ENCODE data around the gene TECR.
"Not testable (repeated sequence)": the region's sequence is repeated elsewhere in the genome, so short reads cannot be mapped to it uniquely, and the experiment has no call there.

TECR gene

GRCh38 chr19:14559916-14560775 is 30.8 kb downstream of the TECR start:
- DNase-seq (ENCODE audit: low read depth in 4 of 4, low spot score in 1 of 4): no peak

- DNase-seq (ENCODE audit: low read depth in 4 of 4, low spot score in 1 of 4): no peak
These were observed 31.3 kb downstream of the TECR start for GRCh38 chr19:14560776-14561108.

GRCh38 chr19:14561249-14561648 is 31.9 kb downstream of the TECR start:
- DNase-seq (ENCODE audit: low read depth in 4 of 4, low spot score in 1 of 4): no peak

GRCh38 chr19:14561847-14562351 is 32.5 kb downstream of the TECR start:
- no peak for DNase-seq (ENCODE audit: low read depth in 4 of 4, low spot score in 1 of 4)

- no peak for DNase-seq (ENCODE audit: low read depth in 4 of 4, low spot score in 1 of 4)
These were observed 33.5 kb downstream of the TECR start for GRCh38 chr19:14562660-14563589.

GRCh38 chr19:14563590-14563926 is 34.2 kb downstream of the TECR start:
- DNase-seq (ENCODE audit: low read depth in 4 of 4, low spot score in 1 of 4): no peak

GRCh38 chr19:14563989-14564651 is 34.7 kb downstream of the TECR start:
- peak in 3 of 4 experiments; percentile 7 to 69 (median 43) for DNase-seq (ENCODE audit: low read depth in 4 of 4, low spot score in 1 of 4)

GRCh38 chr19:14564652-14565297 is 35.4 kb downstream of the TECR start:
- DNase-seq (ENCODE audit: low read depth in 4 of 4, low spot score in 1 of 4): not testable (repeated sequence)

GRCh38 chr19:14565298-14565679 is 35.9 kb downstream of the TECR start:
- no peak for DNase-seq (ENCODE audit: low read depth in 4 of 4, low spot score in 1 of 4)

- DNase-seq (ENCODE audit: low read depth in 4 of 4, low spot score in 1 of 4): no peak
These were observed 36.6 kb downstream of the TECR start for GRCh38 chr19:14565765-14566711.

GRCh38 chr19:14566712-14567077 is 37.3 kb downstream of the TECR start:
- DNase-seq (ENCODE audit: low read depth in 4 of 4, low spot score in 1 of 4): no peak

- DNase-seq (ENCODE audit: low read depth in 4 of 4, low spot score in 1 of 4): no peak
These were observed 37.7 kb downstream of the TECR start for GRCh38 chr19:14567079-14567478.

GRCh38 chr19:14570864-14571527 is 41.6 kb downstream of the TECR start:
- DNase-seq (ENCODE audit: low read depth in 4 of 4, low spot score in 1 of 4): no peak

GRCh38 chr19:14571695-14572490 is 42.5 kb downstream of the TECR start, which contains the start of gene NDUFB7:
Gene NDUFB7 (minus strand): TSS chr19:14572066. CDS start chr19:14572000, 66 bp downstream.
- DNase-seq (ENCODE audit: low read depth in 4 of 4, low spot score in 1 of 4): peak; percentile 68 to 87 (median 76)

- no peak for DNase-seq (ENCODE audit: low read depth in 4 of 4, low spot score in 1 of 4)
These were observed 46.1 kb downstream of the TECR start for GRCh38 chr19:14575428-14575980.

- no peak for DNase-seq (ENCODE audit: low read depth in 4 of 4, low spot score in 1 of 4)
These were observed 47.0 kb downstream of the TECR start for GRCh38 chr19:14576363-14576762.

GRCh38 chr19:14577264-14577663 is 47.9 kb downstream of the TECR start:
- DNase-seq (ENCODE audit: low read depth in 4 of 4, low spot score in 1 of 4): no peak

GRCh38 chr19:14577885-14578427 is 48.6 kb downstream of the TECR start:
- DNase-seq (ENCODE audit: low read depth in 4 of 4, low spot score in 1 of 4): no peak

Data from stimulated activated CD4-positive, alpha-beta T cell treated with anti-CD3 and anti-CD28 coated beads, Interleukin-1b, Interleukin-23, amount 100 ng/mL, for 24 hours (primary cell).